ENCODE data around the gene CPXM2.

CPXM2 gene

GRCh38 chr10:123904834-123905409, 13.3 kb upstream of the CPXM2 start:
- no peak for DNase-seq (ENCODE audit: low read depth, low spot score)

- DNase-seq (ENCODE audit: low read depth, low spot score), result no peak
These were observed 12.0 kb upstream of the CPXM2 start for GRCh38 chr10:123903621-123904020.

- DNase-seq (ENCODE audit: low read depth, low spot score), result no peak
These were observed 10.0 kb upstream of the CPXM2 start for GRCh38 chr10:123901621-123902020.

- DNase-seq (ENCODE audit: low read depth, low spot score), result no peak
These were observed 5.5 kb upstream of the CPXM2 start for GRCh38 chr10:123897146-123897545.

GRCh38 chr10:123896246-123896927, 4.8 kb upstream of the CPXM2 start:
- no peak for DNase-seq (ENCODE audit: low read depth, low spot score)

GRCh38 chr10:123893651-123894050, 2.0 kb upstream of the CPXM2 start:
- no peak for DNase-seq (ENCODE audit: low read depth, low spot score)

GRCh38 chr10:123890756-123891143, 857 bp downstream of the CPXM2 start:
- no peak for DNase-seq (ENCODE audit: low read depth, low spot score)

- no peak for DNase-seq (ENCODE audit: low read depth, low spot score)
These were observed 1.4 kb downstream of the CPXM2 start for GRCh38 chr10:123890226-123890625.

- no peak for DNase-seq (ENCODE audit: low read depth, low spot score)
These were observed 1.8 kb downstream of the CPXM2 start for GRCh38 chr10:123889821-123890220.

- DNase-seq (ENCODE audit: low read depth, low spot score), result no peak
These were observed 2.9 kb downstream of the CPXM2 start for GRCh38 chr10:123888751-123889150.

GRCh38 chr10:123888256-123888655, 3.4 kb downstream of the CPXM2 start:
- DNase-seq (ENCODE audit: low read depth, low spot score), result no peak

GRCh38 chr10:123886292-123886691, 5.3 kb downstream of the CPXM2 start:
- DNase-seq (ENCODE audit: low read depth, low spot score), result no peak

- no peak for DNase-seq (ENCODE audit: low read depth, low spot score)
These were observed 6.0 kb downstream of the CPXM2 start for GRCh38 chr10:123885406-123886170.

GRCh38 chr10:123884907-123885381, 6.7 kb downstream of the CPXM2 start:
- no peak for DNase-seq (ENCODE audit: low read depth, low spot score)

- no peak for DNase-seq (ENCODE audit: low read depth, low spot score)
These were observed 7.2 kb downstream of the CPXM2 start for GRCh38 chr10:123884351-123884906.

GRCh38 chr10:123883673-123884320, 7.8 kb downstream of the CPXM2 start:
- no peak for DNase-seq (ENCODE audit: low read depth, low spot score)

- DNase-seq (ENCODE audit: low read depth, low spot score), result no peak
These were observed 8.7 kb downstream of the CPXM2 start for GRCh38 chr10:123882681-123883445.

- no peak for DNase-seq (ENCODE audit: low read depth, low spot score)
These were observed 9.4 kb downstream of the CPXM2 start for GRCh38 chr10:123882177-123882576.

GRCh38 chr10:123879606-123880257, 11.9 kb downstream of the CPXM2 start:
- DNase-seq (ENCODE audit: low read depth, low spot score), result no peak

- no peak for DNase-seq (ENCODE audit: low read depth, low spot score)
These were observed 12.8 kb downstream of the CPXM2 start for GRCh38 chr10:123878666-123879303.
